ENCODE measurements around the gene SIRPG.
"Not testable (repeated sequence)": the region's sequence is repeated elsewhere in the genome, so short reads cannot be mapped to it uniquely, and the experiment has no call there.

Gene SIRPG

DNA sequence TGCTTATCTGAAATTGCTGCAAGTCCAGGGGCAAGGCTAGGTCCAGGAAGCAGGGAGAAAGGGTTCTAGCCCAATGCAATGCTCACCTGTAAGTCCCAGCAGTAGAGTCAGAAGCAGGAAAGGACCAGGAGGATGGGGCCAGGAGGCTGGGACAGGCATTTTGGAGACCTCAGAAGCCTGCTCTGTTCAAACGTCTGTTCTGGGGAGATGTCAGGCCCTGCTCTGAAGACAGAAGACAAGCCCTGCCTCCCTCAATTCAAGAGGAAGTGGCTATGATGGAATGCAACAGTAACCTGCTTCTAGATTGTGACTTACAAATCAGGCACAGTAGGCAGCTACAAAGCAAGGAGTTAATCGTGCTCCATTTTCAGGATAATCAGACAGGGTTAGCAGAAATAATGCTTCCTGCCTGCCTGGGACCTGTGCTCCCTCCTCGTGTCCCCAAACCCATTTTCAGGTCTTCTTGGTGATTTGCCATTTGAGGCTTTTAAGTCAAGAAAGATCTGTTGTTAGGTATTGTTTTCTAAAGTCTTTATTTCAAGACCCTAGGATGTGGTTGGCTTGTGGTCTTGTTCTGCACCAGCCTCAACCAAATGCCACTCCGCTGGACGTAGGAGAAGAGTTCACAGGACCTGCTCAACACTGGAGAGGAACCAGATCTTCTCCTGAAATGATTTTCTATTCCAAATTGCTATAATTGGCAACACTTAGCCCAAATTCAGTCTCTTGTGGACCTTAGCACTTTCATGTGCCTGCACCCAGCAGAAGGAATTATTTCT is at the start of gene SIRPG:
Gene SIRPG, minus strand, starts transcription at position 224 of the 779 bp plus-strand sequence. Its CDS starts 65 bp downstream, at position 159.
- no peak for DNase-seq (ENCODE audit: low read depth)

DNA sequence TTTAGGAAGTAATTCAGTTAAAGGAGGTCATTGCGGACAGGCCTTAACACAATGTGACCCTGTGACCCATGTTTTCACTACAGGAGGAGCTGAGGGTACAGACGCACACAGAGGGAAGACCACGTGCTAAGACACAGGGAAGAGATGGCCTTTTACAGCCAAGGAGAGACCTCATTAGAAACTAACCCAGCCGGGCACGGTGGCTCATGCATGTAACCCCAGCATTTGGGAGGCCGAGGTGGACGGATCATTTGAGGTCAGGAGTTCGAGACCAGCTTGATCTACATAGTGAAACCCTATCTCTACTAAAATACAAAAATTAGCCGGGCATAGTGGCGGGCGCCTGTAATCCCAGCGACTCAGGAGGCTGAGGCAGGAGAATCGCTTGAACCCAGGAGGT is 49.3 kb upstream of the SIRPG start:
- not testable (repeated sequence) for DNase-seq (ENCODE audit: low read depth)

DNA sequence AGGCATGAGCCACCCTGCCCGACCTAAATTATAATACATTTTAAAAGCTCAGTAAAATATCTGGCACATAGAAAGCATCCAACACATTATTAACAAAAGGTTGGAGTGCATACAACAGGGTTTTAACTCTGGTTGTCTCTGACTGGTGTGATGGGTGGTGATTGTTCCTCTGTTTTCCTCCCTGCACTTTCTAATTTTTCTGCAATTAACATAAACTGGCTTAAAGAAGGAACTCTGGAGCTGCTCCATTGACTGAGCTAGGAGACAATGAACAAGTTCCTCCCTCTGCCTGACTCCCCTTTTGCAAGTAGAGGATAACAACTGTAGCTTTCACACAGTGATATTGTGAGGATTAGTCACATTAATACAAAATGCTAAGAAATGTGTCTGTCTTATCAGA is 48.5 kb upstream of the SIRPG start:
- no peak for DNase-seq (ENCODE audit: low read depth)

DNA sequence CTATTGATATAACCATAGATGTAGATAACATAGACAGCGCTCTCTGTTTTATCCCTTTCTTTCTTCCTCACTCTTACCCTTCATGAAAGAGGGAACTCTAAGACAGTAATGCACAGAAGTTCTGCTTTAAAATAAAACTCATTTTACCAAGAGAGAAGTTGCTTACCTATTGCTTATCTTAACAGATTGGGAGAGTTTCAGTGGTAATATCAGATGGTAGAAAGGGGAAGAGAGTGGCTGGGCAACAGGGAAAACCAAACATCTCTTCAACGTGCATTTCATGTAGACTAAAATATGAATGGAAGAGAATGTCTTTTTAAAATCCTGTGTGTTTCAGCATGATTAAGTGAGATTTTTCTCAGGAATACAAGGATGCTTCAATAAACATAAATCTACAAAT is 45.3 kb upstream of the SIRPG start:
- no peak for DNase-seq (ENCODE audit: low read depth)

DNA sequence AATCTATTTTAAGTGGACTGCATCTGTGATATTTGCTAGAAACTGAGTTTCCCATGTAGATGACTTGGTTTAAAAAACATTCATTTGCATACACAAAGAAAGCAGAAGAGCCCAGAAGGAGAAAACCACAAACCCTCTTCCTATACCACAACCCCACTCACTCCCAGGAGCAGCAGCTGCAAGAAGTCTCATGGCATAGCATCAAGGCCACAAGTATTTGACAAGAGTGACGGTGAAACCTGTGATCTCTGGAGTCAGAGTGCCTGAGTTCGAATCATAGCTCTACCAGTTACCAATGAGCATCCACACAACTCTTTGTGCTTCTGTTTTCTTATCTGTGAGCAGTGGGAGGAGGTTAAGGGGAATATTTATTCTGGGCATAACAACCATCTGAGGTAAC is 44.7 kb upstream of the SIRPG start:
- DNase-seq (ENCODE audit: low read depth), result no peak

DNA sequence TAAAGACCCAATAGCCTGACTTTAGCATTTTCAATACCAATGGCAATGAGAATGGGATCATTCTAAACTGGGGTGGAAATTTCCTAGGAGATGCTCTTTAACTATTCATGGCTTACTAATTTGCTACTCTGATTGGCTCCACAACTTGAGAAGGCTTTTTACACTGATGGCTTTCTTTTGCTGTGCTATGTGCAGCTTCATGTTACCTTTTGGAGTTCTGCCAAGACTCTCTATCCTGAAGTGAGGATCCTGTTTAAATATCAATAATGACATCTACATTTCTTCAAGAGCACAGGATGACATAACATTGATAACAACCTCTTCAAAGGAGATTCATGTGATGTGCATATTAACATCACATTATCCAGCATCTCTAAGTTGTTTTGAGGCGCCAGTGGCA is 43.4 kb upstream of the SIRPG start:
- no peak for DNase-seq (ENCODE audit: low read depth)

DNA sequence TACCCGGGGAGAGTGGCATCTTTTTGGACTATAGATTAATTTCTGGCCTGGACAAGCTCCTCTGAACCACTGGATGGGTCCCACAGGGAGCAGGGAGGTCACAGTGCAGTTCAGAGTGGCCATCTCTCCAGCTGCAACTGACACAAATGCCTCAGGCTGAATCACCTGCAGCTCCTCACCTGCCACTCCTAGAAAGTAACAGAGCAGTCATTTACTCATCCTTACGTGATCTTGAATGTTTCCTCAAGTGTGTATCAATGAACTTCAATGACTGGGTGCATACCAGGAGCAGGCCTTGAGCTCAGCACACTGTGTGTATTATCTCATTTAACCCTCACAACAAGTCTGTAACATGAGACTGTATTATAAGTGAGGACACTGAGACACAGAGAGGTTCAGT is 40.0 kb upstream of the SIRPG start:
- no peak for DNase-seq (ENCODE audit: low read depth)

DNA sequence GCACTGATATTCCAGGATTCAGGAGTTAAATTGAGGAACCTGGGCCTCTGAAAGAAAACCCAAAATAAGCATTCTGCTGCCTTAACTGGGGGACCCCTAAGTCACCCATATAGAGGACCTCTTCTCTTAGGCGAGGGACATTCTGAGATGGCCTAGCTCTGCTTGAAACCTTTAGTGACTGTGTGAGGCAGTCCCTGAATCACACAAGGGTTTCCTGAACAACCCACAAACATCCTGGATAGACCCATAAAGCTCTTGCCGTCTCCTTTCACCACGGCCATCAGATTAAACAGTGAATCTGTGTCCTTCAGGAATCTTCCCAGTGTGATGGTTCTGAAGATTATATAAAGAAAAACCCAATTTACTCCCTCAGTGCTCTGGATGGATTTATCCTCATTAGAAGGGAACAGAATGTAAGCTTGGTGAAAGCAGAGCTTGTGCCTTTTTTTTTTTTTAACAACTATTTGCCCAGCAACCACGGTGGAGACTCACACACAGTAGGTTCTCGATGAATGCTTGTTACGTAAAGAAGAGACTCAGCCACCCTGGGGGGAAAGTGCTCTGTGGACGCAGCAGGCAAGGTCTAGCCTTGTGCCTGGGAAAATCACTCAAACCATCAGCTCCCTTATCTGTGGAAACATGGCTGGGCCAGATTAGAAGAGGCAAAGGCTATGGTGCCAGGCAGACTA is 39.1 kb upstream of the SIRPG start:
- no peak for DNase-seq (ENCODE audit: low read depth)

DNA sequence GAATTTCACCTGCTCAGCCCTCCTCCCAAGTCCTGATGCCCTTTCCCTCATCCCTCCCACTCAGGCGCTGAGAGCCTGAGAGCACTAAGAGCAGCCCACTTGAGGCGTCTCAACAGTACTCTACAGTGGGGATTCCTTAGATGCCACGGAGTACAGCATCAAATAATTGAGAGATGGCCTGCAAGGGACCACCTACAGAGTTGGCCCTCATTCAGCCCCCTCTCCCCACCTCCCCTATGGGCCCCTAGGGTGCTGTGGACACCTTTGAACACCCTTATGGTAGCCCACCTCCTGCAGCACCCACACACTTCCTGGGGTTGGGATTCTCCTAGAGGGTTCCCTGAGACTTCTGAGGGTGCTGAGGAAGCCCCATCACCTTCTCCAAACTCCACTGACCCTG is 37.1 kb upstream of the SIRPG start:
- DNase-seq (ENCODE audit: low read depth), result no peak

DNA sequence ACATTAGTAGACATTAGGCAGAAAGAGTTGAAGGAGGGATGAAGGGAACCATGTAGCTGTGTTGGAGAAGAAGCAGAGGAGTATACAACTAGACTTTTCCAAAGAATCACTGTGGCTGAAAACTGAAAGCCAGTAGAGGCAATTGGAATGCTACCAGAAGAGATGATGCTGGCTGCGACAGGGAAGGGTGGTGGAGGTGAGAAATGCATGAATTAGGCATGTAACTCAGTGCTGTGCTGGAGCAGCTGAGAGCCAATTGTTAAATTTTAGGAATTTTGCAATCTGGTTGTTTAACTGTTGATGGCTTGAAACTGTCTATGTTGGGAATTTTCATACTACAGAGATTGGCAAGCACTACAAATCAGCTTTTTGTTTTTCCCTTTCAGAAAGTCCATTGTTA is 35.8 kb upstream of the SIRPG start:
- no peak for DNase-seq (ENCODE audit: low read depth)

DNA sequence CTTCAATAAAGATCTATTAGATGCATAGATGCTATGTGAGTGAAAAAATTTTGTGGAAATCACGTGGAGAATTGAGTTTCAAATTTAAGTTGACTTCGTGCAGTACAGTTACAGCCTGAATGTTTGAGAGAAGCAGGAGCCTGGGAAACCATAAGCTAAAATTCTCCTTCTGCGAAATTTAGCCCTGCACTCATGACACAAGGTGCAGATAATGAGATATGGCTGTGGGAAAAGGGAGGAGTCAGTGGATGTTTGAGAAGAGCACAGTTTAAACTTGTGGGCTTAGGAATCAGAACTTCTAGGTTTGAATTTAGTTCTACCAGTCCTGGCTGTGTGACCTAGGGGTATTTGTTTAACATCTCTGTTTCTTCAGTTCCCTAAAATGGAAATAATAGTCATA is 32.1 kb upstream of the SIRPG start:
- no peak for DNase-seq (ENCODE audit: low read depth)

DNA sequence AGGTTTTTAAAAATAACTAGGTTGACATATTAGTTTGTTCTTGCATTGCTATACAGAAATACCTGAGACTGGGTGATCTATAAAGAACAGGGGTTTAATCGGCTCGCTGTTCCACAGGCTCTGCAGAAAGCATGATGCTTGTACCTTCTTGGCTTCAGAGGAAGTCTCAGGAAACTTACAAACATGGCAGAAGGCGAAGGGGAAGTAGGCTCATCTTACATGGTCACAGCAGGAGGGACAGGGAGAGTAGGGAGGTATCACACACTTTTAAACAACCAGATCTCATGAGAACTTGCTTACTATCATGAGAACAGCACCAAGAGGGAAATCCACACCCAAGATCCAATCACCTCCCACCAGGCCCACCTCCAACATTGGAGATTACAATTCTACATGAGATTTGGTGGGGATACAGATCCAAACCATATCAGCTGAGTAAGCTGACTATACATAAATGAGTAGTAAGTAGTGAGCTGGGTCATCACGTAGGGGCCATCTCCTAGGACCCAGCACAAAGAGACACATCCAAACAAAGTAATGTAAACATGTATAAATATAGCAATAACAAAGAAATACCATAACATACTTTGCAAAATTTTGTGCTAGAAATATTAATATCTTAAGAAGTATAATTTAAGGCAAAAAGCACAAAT is 31.4 kb upstream of the SIRPG start:
- DNase-seq (ENCODE audit: low read depth), result no peak

DNA sequence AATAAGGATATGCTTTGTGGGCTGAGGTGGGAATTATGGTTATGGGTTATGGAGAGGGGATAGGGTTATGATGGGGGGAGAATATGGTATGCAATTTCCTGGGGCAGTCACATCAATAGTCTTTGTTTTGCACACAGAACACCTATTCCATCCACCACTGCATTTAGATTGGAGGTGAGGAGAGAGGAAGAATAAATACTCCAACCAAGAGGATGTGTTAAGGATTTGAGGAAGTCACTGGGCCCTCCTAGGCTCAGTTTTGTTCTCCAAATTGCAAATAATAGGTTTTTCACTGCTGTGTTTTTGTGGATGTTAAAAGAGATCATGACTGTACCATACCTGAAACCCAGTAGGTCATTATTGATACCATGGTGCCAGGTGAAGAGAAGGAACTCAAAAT is 29.5 kb upstream of the SIRPG start:
- no peak for DNase-seq (ENCODE audit: low read depth)

DNA sequence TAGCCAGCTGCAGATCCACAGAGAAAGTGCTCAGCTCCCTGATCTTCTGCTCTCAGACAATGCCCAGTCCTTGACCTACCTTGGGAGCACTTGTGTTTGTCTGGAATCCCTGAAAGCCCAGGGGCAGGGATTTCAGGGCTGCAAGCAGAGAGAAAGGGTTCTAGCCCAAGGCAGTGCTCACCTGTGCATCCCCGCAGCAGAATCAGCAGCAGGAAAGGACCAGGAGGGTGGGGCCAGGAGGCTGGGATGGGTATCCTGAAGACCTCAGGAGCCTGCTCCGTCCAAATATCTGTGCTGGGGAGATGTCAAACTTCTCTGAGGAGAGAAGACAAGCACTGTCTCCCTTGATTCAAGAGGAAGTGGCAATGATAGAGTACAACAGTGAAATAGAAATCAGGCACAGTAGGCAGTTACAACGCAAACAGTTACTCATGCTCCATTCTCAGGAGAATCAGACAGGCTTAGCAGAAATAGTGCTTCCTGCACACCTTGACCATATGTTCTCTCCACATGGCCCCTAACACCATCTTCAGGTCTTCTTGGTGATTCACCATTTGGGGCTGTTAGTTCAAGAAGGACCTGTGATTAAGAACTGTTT is 28.7 kb upstream of the SIRPG start:
- DNase-seq (ENCODE audit: low read depth), result no peak

DNA sequence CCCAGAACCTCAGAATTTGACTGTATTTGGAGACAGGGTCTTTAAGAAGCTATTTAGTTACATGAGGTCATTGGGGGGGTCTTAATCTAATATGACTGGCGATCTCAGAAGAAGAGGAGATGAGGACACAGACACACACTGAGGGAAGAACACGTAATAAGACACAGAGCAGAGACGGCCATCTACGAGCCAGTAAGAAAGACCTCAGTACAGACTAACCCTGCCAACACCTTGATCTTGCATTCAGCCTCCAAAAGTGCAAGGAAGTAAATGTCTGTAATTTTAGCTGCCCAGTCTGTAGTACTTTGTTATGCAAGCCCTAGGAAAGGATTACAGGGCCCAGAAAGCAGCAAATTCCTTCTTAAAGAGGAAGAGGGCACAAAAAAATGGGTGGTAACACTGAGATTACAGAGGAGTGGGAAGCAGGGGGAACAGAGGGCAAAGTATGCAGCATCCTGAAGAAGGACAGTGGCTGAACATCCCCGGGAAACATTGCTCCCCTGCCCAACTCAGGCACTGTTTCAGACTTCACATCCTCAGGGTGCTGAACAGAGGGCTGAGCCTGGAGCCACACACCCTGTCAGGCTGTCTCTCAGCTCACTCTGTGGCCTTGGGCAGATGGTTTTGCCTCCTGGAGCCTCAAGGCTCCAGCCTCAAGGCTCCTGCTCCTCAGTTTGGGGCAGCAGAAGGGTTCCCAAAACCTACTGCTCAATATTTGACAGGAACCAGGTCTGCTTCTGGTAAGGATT is 27.9 kb upstream of the SIRPG start:
- no peak for DNase-seq (ENCODE audit: low read depth)

DNA sequence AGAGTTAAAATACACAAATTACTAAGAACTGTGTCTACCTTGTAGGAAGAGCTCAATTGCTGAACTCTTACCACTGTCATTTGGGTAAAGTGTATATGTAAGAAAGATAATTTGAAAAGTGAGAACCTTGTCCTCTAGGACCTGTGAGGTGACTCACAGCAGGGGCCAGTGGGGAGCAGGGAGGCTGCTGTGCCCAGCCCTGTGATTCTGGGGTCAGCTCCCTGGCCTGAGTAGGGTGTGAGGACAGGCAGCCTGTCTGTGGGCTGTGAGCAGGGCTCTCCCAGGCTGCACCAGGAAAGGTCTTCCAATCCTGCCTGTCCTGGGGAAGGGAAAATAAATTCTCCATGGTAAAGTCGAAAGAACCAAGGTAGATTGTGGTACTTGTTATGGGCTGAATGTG is 27.3 kb upstream of the SIRPG start:
- no peak for DNase-seq (ENCODE audit: low read depth)

DNA sequence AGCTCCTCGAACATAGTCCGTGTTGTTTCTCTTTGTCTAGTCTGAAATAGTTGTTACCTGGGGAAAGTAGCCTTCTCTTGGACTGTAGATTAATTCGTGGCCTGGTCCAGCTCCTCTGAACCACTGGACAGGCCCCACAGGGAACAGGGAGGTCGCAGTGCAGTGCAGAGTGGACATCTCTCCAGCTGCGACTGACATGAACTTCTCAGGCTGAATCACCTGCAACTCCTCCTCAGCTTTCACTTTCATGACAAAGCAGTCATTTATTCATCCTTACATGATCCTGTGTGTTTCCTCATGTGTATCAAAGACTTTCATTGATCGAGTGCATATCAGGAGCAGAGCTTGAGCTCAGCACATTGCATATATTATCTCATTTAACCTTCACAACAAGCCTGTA is 19.1 kb upstream of the SIRPG start:
- DNase-seq (ENCODE audit: low read depth), result no peak

DNA sequence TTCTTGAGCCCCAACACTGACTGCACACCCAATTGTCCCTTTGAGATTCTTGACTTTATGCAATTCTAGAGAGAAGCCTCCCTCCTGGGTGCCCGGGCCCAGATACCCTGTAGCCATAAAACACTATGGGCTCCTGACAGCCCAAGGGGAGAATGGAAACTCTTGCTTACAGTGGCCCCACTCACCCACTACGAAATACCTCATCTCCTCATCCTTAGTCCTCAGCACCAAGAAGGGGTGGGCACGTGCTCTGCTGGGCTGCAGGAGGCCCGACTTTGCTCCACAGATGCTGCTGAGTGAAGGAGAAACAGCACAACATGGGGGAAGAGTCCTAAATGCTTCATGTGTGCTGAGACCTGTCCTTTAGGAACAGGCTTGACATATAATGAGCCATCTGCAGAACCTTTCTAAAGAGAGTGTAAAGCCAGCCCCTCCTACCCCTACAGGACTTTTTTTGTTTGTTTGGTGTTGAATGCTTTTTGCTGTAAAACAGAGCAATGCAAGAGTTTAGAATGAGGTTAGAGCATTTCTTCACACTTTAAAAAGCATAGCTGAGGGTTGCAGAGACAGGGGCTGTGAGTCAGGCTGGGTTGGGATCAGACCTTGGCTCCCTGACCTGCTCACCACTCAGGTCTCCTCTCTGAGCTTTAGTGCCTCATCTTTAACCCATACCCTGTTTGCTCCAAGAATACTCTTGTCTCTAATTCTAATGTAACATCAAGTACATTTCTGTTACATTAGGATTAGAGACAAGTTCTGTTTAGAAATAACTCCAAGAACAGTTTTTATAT is 17.6 kb upstream of the SIRPG start:
- no peak for DNase-seq (ENCODE audit: low read depth)

DNA sequence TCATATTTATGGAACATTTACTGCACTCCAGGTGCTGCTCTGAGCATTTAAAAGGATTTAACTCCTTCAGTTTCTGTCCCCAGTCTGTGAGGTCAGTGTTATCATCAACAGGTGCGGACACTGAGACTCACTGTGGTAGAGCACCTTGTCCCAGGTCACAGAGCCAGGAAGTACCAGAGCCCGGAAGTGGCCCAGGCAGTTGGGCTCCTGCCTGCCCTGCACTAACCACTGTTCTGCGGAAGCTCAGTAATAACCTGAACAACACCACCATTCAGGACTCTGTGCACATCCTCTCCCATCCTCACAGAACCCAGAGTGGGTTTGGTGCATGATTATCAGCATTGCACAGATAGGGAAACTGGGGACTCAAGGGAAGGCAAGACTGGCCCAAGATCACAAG is 16.8 kb upstream of the SIRPG start:
- no peak for DNase-seq (ENCODE audit: low read depth)

DNA sequence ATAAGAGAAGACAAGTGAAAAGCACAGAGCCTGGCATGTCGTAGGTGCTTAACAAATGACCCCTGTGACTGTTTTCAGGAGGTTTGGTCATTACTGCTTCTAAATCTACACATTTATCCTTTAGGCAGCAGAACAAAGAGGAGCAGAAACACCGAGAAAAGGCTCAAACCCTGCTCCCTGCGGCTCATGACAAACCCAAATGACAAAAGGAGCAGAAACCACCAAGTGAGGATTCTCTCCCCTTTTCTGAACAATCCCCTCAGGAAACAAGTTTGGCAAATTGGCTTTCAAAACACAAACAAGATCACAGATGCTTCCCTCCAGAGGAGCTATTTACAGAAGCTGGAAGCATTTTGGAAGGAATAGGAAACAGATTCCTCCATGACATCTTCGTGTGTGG is 15.8 kb upstream of the SIRPG start:
- no peak for DNase-seq (ENCODE audit: low read depth)

DNA sequence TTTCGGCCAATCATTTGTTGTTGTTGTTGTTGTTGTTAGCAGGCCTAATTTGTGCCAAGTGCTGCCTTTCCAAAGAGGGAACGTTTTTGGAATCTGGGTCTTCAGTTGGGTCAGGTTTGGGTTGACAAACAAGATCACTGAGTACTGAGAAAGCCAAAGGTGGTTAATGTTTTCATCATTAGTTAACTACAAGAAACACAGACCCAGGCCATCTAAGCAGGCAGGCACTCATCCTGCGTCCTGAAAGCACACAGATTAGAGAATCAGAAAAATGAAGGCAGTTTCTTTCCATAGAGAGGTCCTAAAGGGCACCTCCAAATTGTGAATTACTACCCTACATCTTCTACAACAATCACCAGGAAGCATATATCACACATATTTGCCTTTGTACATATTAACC is 15.1 kb upstream of the SIRPG start:
- DNase-seq (ENCODE audit: low read depth), result no peak
